B cell (primary cell): ENCODE measurements around the gene ALDOB. TPM values are rescaled to one million over a fixed set of nuclear protein-coding genes. Genes with fewer than 3 reads are reported as not detected.

Experiments used
- ATAC-seq: fragments of 200-7000 bp; cut with Tn5 transposase; one replicate; pipeline ENCODE4 v1.10.0; 2021; ENCODE audit warnings: low read depth, mild to moderate bottlenecking, moderate number of reproducible peaks, moderate library complexity
- CTCF ChIA-PET: fragments of 350-600 bp; sonication (Branson Sonifier 250); formaldehyde crosslinking; loops from one replicate; lab custom pipeline; 2021; ENCODE audit warnings: antibody characterized with exemption, inconsistent platforms; lab: Charles Lee
- POLR2A ChIA-PET: fragments of 350-600 bp; sonication (Branson Sonifier 250); formaldehyde crosslinking; loops from one replicate; lab custom pipeline; 2021; ENCODE audit warnings: antibody characterized with exemption; lab: Charles Lee
- DNase-seq: peaks from one replicate; pipeline ENCODE4 v3.0.0; 2013
- H2AFZ ChIP-seq: 2 replicates; pipeline ENCODE4 v1.6.1; 2012; ENCODE audit warnings: mild to moderate bottlenecking, low read depth, low read length; ENCODE audit not compliant: insufficient read depth, poor library complexity, severe bottlenecking
- H3K27ac ChIP-seq, 2 donors: 1 replicate in 1 of 2; 2 replicates in 1 of 2; pipeline ENCODE4 v1.5.1; 2012 to 2013; ENCODE audit warnings: low read length in 2 of 2, mild to moderate bottlenecking in 2 of 2, moderate library complexity in 1 of 2
- H3K27me3 ChIP-seq, 4 experiments: fragments of 200-600 bp in 1 of 4; sonication (generic) in 1 of 4; replicated peaks in 1 of 4; 1 replicate in 2 of 4; 2 replicates in 2 of 4; pipeline versions ENCODE4 v1.6.1 to v1.7.0; 2013 to 2016; ENCODE audit warnings: low read length in 3 of 4, mild to moderate bottlenecking in 2 of 4, mixed read lengths in 1 of 4, moderate library complexity in 1 of 4; ENCODE audit not compliant: insufficient read depth in 4 of 4, control insufficient read depth in 3 of 4; ENCODE audit errors: control extremely low read depth in 1 of 4
- H3K36me3 ChIP-seq, 2 experiments: replicated peaks in 1 of 2; 1 replicate in 1 of 2; 2 replicates in 1 of 2; pipeline versions ENCODE4 v1.6.1 to v1.7.1; 2013; ENCODE audit warnings: low read length in 1 of 2; ENCODE audit not compliant: insufficient read depth in 2 of 2, control insufficient read depth in 1 of 2; ENCODE audit errors: control extremely low read depth in 1 of 2, extremely low read depth in 1 of 2
- H3K4me1 ChIP-seq, 2 donors: fragments of 200-600 bp in 1 of 2; sonication (generic) in 1 of 2; 1 replicate in 1 of 2; 2 replicates in 1 of 2; pipeline versions ENCODE4 v1.5.1 to v1.6.1; 2013 to 2017; ENCODE audit warnings: low read length in 2 of 2; ENCODE audit not compliant: control insufficient read depth in 2 of 2, insufficient read depth in 2 of 2
- H3K4me2 ChIP-seq: replicated peaks from 2 replicates; pipeline ENCODE3; 2012; ENCODE audit warnings: mild to moderate bottlenecking, low read depth, low read length; ENCODE audit not compliant: poor library complexity, severe bottlenecking
- H3K4me3 ChIP-seq, 5 experiments: fragments of 200-600 bp in 1 of 5; sonication (generic) in 1 of 5; 1 replicate in 3 of 5; 2 replicates in 2 of 5; pipeline versions ENCODE4 v1.5.1 to v1.7.0; 2011 to 2016; ENCODE audit warnings: low read length in 4 of 5, mild to moderate bottlenecking in 4 of 5, low read depth in 2 of 5, control low read depth in 1 of 5, moderate library complexity in 1 of 5; ENCODE audit not compliant: insufficient read depth in 1 of 5; ENCODE audit errors: control extremely low read depth in 1 of 5, extremely low read depth in 1 of 5
- H3K79me2 ChIP-seq: fragments of 200-600 bp; sonication (generic); one replicate; pipeline ENCODE4 v1.6.0; 2016; ENCODE audit warnings: low read length; ENCODE audit not compliant: control insufficient read depth, insufficient read depth
- H3K9ac ChIP-seq: fragments of 200-600 bp; sonication (generic); 2 replicates; pipeline ENCODE4 v1.6.1; 2017; ENCODE audit warnings: mild to moderate bottlenecking, low read length, moderate library complexity
- H3K9me3 ChIP-seq, 3 donors: one replicate each; pipeline versions ENCODE4 v1.6.1 to v1.7.1; 2013; ENCODE audit warnings: low read length in 2 of 3; ENCODE audit not compliant: control insufficient read depth in 2 of 3, insufficient read depth in 1 of 3; ENCODE audit errors: control extremely low read depth in 1 of 3
- H4K20me1 ChIP-seq: 2 replicates; pipeline ENCODE4 v1.6.0; 2012; ENCODE audit warnings: mild to moderate bottlenecking, low read length; ENCODE audit not compliant: insufficient read depth, control insufficient read depth, poor library complexity, severe bottlenecking
- H3K27ac Mint-ChIP-seq: one replicate; pipeline ENCODE4 v1.8.0; 2021; ENCODE audit warnings: mixed read lengths
- H3K27me3 Mint-ChIP-seq: one replicate; pipeline ENCODE4 v1.8.0; 2021; ENCODE audit warnings: mixed read lengths
- H3K4me1 Mint-ChIP-seq: one replicate; pipeline ENCODE4 v1.8.0; 2021; ENCODE audit warnings: mixed read lengths
- H3K4me3 Mint-ChIP-seq: one replicate; pipeline ENCODE4 v1.8.0; 2021; ENCODE audit warnings: mixed read lengths
- H3K9me3 Mint-ChIP-seq: one replicate; pipeline ENCODE4 v1.8.0; 2022; ENCODE audit warnings: mixed read lengths; ENCODE audit not compliant: insufficient read depth
- CTCF ChIP-seq: fragments of 200-600 bp; IDR thresholded peaks from one replicate; pipeline ENCODE4 v1.8.0; 2022; ENCODE audit warnings: antibody characterized with exemption, mild to moderate bottlenecking
- EZH2 ChIP-seq: IDR thresholded peaks from 2 replicates; pipeline ENCODE4 v1.6.1; 2012; ENCODE audit warnings: borderline replicate concordance, low read depth, mild to moderate bottlenecking, moderate library complexity, low read length; ENCODE audit not compliant: insufficient read depth, poor library complexity, severe bottlenecking
- WGBS: methylation state at CpG from one replicate; pipeline ENCODE4 v1.1.5; 2013; ENCODE audit warnings: missing lambda C conversion rate; ENCODE audit not compliant: insufficient coverage; 5-methylcytosine and 5-hydroxymethylcytosine counted together
- intact Hi-C: fragments of 100-400 bp; cut with micrococcal nuclease; formaldehyde crosslinking; loops from one replicate; pipeline ENCODE4 v1.10.0; 2022
- polyA plus RNA-seq: library from polyadenylated mRNA; depleted of rRNA; stranded (reverse); fragments of >200 nt; gene quantifications from 2 replicates; pipeline ENCODE4 v1.2.3, GENCODE V29; 2012
- total RNA-seq, 2 donors: library from RNA; stranded (reverse); fragments of 120-200 nt in 1 of 2; gene quantifications; 1 replicate in 1 of 2; 2 replicates in 1 of 2; pipeline versions ENCODE4 v1.2.3 to v1.2.4, GENCODE V29; 2013 to 2022

The ALDOB gene
- total and polyA plus RNA-seq, 2 donors (not counting 1 experiment from before 2014, with no cell fraction given) = not detected

DNA sequence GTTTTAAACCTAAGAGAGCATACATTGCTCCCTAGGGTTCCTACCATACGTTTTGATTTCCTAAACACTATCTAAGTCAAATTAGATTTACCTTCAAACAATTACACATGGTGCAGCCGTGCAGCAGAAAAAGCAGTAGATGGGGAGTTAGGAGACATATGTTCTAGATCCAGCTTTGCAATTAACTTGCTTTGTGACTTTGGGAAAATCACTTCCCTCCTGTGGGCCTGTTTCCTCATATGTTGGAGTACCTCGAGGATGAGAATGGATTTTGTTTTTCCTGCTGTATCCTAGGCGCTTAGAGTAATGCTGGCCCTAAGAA lies 37.9 kb downstream of the ALDOB start:
- H3K27ac ChIP-seq = peak overlapping the region; percentile 87 to 97
- peak overlapping the region; percentile 100 for H3K4me3 Mint-ChIP-seq
- CTCF ChIA-PET = interaction anchor here (2.3 kb wide), 1 partner anchor 9 kb away, joined by 10 read pairs; no protein-coding TSS in a partner anchor
- H3K36me3 ChIP-seq = peaks cover 3 to 25% of the 10 kb centered on the region in 2 experiments
- ATAC-seq (no peak), DNase-seq (no peak)
- no peaks in the 10 kb centered on the region for H3K27me3 Mint-ChIP-seq
- H3K79me2 ChIP-seq = peaks cover 89% of the 10 kb centered on the region
- H3K9ac ChIP-seq = peak overlapping the region; percentile 99
- peaks cover 20 to 21% of the 10 kb centered on the region in 2 donors for H3K4me1 ChIP-seq
- H4K20me1 ChIP-seq = no peaks in the 10 kb centered on the region
- H3K9me3 Mint-ChIP-seq = peaks cover 7% of the 10 kb centered on the region
- no peaks in the 10 kb centered on the region for H3K27me3 ChIP-seq
- intact Hi-C loops = loop anchor here (1.0 to 5.0 kb wide), 3 partner anchors 50 to 1300 kb away; partner anchors contain the start of genes ERP44, INVS and RNF20
- no CpG with 5 or more reads among the region's 4 CpGs for WGBS
- H3K9me3 ChIP-seq = peaks cover 0 to 3% (median 0%) of the 10 kb centered on the region in 3 donors
- H2AFZ ChIP-seq = peak overlapping the region; percentile 96
- POLR2A ChIA-PET = no interaction called here
- H3K4me1 Mint-ChIP-seq = peaks cover 75% of the 10 kb centered on the region
- peak overlapping the region; percentile 87 for H3K4me2 ChIP-seq
- peak overlapping the region; percentile 72 to 98 (median 92) for H3K4me3 ChIP-seq
- H3K27ac Mint-ChIP-seq = peak overlapping the region; percentile 99
- TF ChIP-seq EZH2 (no peak), CTCF (no peak)

- POLR2A ChIA-PET = no interaction called here
- H3K4me2 ChIP-seq = no peak overlapping the region
- intact Hi-C loops = loop anchor here (5.0 kb wide), 2 partner anchors 53 to 1297 kb away; partner anchors contain the start of genes ERP44 and INVS
Measured at GRCh38 chr9:101394687-101395086, 40.9 kb downstream of the ALDOB start.

More at GRCh38 chr9:101394687-101395086, 40.9 kb downstream of the ALDOB start:
- TF ChIP-seq CTCF = no peak
- no peak for TF ChIP-seq EZH2
- CTCF ChIA-PET = interaction anchor here (0.6 kb wide), 1 partner anchor 65 kb away, joined by 4 read pairs; no protein-coding TSS in a partner anchor
- peaks cover 0 to 3% (median 0%) of the 10 kb centered on the region in 3 donors for H3K9me3 ChIP-seq
- H3K4me1 ChIP-seq = peaks cover 11 to 12% of the 10 kb centered on the region in 2 donors
- ATAC-seq (no peak), DNase-seq (no peak)
- H3K79me2 ChIP-seq = peaks cover 78% of the 10 kb centered on the region
- H4K20me1 ChIP-seq = no peaks in the 10 kb centered on the region
- H3K9ac ChIP-seq = no peak overlapping the region
- H3K4me3 ChIP-seq = no peak overlapping the region
- H3K27me3 ChIP-seq = no peaks in the 10 kb centered on the region
- H2AFZ ChIP-seq = no peak overlapping the region
- no peaks in the 10 kb centered on the region for H3K27me3 Mint-ChIP-seq
- H3K4me3 Mint-ChIP-seq = no peak overlapping the region
- H3K4me1 Mint-ChIP-seq = peaks cover 64% of the 10 kb centered on the region
- peaks cover 2 to 13% of the 10 kb centered on the region in 2 experiments for H3K36me3 ChIP-seq
- no peak overlapping the region for H3K27ac Mint-ChIP-seq
- no CpG with 5 or more reads among the region's 1 CpG for WGBS
- H3K9me3 Mint-ChIP-seq = peaks cover 10% of the 10 kb centered on the region
- H3K27ac ChIP-seq = no peak overlapping the region
